ENCODE measurements around the gene CACTIN. TPM values are rescaled to one million over a fixed set of nuclear protein-coding genes. Genes with fewer than 3 reads are reported as not detected.

The CACTIN gene
- total RNA-seq, 1 experiment from 2014 or later: 33.2 TPM

- RAD21 ChIA-PET (ENCODE audit: low non-redundant PET in 1 of 2, low total read pairs in 2 of 2, uncharacterized antibody in 2 of 2, unreplicated experiment in 2 of 2): no interaction called here
- DNase-seq (ENCODE audit: low read depth, low spot score) (no peak), ATAC-seq (peak; percentile 57; the same call in 1 of the 2 replicates)
- Histone ChIP-seq H3K9me3 (ENCODE audit: control insufficient read depth in 1 of 2, insufficient read depth in 1 of 2, low read depth in 1 of 2, low read length in 2 of 2) (no peaks in the 10 kb centered on the region), H3K9ac (ENCODE audit: low read length) (no peak overlapping the region), H3K79me2 (ENCODE audit: insufficient read depth, low read length) (no peaks in the 10 kb centered on the region), H3K4me2 (ENCODE audit: low read length) (no peak overlapping the region), H2AFZ (ENCODE audit: low read depth, low read length, poor library complexity, severe bottlenecking) (no peak overlapping the region), H3K27me3 (ENCODE audit: insufficient read depth, low read length) (no peaks in the 10 kb centered on the region), H3K4me1 (ENCODE audit: control insufficient read depth in 1 of 2, insufficient read depth in 2 of 2, low read length in 2 of 2) (peaks cover 0 to 7% of the 10 kb centered on the region in 2 experiments; a peak in 1 of 4 replicates), H3K27ac (ENCODE audit: low read depth, low read length) (no peak overlapping the region), H3K4me3 (replicated peaks in 1 of 2; ENCODE audit: low read depth in 1 of 2, low read length in 2 of 2) (no peak overlapping the region), H4K20me1 (ENCODE audit: insufficient read depth) (no peaks in the 10 kb centered on the region), H3K36me3 (ENCODE audit: control insufficient read depth in 1 of 2, insufficient read depth in 2 of 2, low read length in 2 of 2) (peaks cover 2 to 3% of the 10 kb centered on the region in 2 experiments; a peak in 1 of 4 replicates), H3K9me2 (ENCODE audit: insufficient read depth) (no peaks in the 10 kb centered on the region)
- TF ChIP-seq RAD21 (IDR thresholded peaks at IDR 0.05; ENCODE audit: low read depth) (no peak), SIN3A (IDR thresholded peaks at IDR 0.05; ENCODE audit: low read depth) (no peak), YY1 (IDR thresholded peaks at IDR 0.05; ENCODE audit: extremely low read depth, insufficient replicate concordance, low read depth, low read length) (no peak), EZH2phosphoT487 (IDR thresholded peaks at IDR 0.05; ENCODE audit: borderline replicate concordance) (no peak), CEBPB (IDR thresholded peaks at IDR 0.05; ENCODE audit: low read depth) (no peak), CTCF (IDR thresholded peaks at IDR 0.05 in 2 of 3, conservative IDR thresholded peaks at IDR 0.05 in 1 of 3; ENCODE audit: borderline replicate concordance in 1 of 3, insufficient read depth in 1 of 3, low read depth in 2 of 3, low read length in 2 of 3) (peak; percentile 8 to 58 (median 47); a peak in 4 of 6 replicates)
- TF ChIP-seq, protein P1, sequence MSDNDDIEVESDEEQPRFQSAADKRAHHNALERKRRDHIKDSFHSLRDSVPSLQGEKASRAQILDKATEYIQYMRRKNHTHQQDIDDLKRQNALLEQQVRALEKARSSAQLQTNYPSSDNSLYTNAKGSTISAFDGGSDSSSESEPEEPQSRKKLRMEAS (IDR thresholded peaks at IDR 0.05): no peak
- intact Hi-C loops (cut with micrococcal nuclease): no loop called here
- POLR2A ChIA-PET: no interaction called here
- no TSS peak for BruUV-seq (replicated peaks)
- CTCF ChIA-PET: no interaction called here
Observed at GRCh38 chr19:3656747-3657394, 30.3 kb upstream of the CACTIN start.
